Measurements from ENCODE around the gene ICOSLG.
"Not testable (repeated sequence)": the region's sequence is repeated elsewhere in the genome, so short reads cannot be mapped to it uniquely, and the experiment has no call there.

The ICOSLG gene

GRCh38 chr21:44223334-44223733 is 17.4 kb downstream of the ICOSLG start:
- DNase-seq (ENCODE audit: low read depth in 3 of 3): not testable (repeated sequence)

GRCh38 chr21:44220674-44221073 is 20.1 kb downstream of the ICOSLG start:
- DNase-seq (ENCODE audit: low read depth in 3 of 3): not testable (repeated sequence)

GRCh38 chr21:44218461-44218860 is 22.3 kb downstream of the ICOSLG start:
- DNase-seq (ENCODE audit: low read depth in 3 of 3): not testable (repeated sequence)

GRCh38 chr21:44211978-44212377 is 28.8 kb downstream of the ICOSLG start:
- DNase-seq (ENCODE audit: low read depth in 3 of 3): not testable (repeated sequence)

- DNase-seq (ENCODE audit: low read depth in 3 of 3): not testable (repeated sequence)
These were observed 29.2 kb downstream of the ICOSLG start for GRCh38 chr21:44211574-44211973.

- not testable (repeated sequence) for DNase-seq (ENCODE audit: low read depth in 3 of 3)
These were observed 32.7 kb downstream of the ICOSLG start for GRCh38 chr21:44207860-44208646.

GRCh38 chr21:44206698-44207676 is 33.8 kb downstream of the ICOSLG start:
- not testable (repeated sequence) for DNase-seq (ENCODE audit: low read depth in 3 of 3)

- DNase-seq (ENCODE audit: low read depth in 3 of 3): not testable (repeated sequence)
These were observed 34.6 kb downstream of the ICOSLG start for GRCh38 chr21:44206187-44206586.

GRCh38 chr21:44202590-44203299 is 38.0 kb downstream of the ICOSLG start:
- not testable (repeated sequence) for DNase-seq (ENCODE audit: low read depth in 3 of 3)

- DNase-seq (ENCODE audit: low read depth in 3 of 3): not testable (repeated sequence)
These were observed 40.7 kb downstream of the ICOSLG start for GRCh38 chr21:44199997-44200396.

GRCh38 chr21:44199448-44199847 is 41.3 kb downstream of the ICOSLG start:
- DNase-seq (ENCODE audit: low read depth in 3 of 3): no peak

- DNase-seq (ENCODE audit: low read depth in 3 of 3): not testable (repeated sequence)
These were observed 43.6 kb downstream of the ICOSLG start for GRCh38 chr21:44197156-44197516.

GRCh38 chr21:44196212-44197155 is 44.3 kb downstream of the ICOSLG start:
- peak in 2 of 3 donors; percentile 26 to 61 for DNase-seq (ENCODE audit: low read depth in 3 of 3)

- DNase-seq (ENCODE audit: low read depth in 3 of 3): not testable (repeated sequence)
These were observed 45.9 kb downstream of the ICOSLG start for GRCh38 chr21:44194888-44195287.

GRCh38 chr21:44194451-44194850 is 46.3 kb downstream of the ICOSLG start:
- not testable (repeated sequence) for DNase-seq (ENCODE audit: low read depth in 3 of 3)

- DNase-seq (ENCODE audit: low read depth in 3 of 3): not testable (repeated sequence)
These were observed 47.6 kb downstream of the ICOSLG start for GRCh38 chr21:44193108-44193507.

- not testable (repeated sequence) for DNase-seq (ENCODE audit: low read depth in 3 of 3)
These were observed 50.1 kb downstream of the ICOSLG start for GRCh38 chr21:44190349-44191271.

- not testable (repeated sequence) for DNase-seq (ENCODE audit: low read depth in 3 of 3)
These were observed 55.9 kb downstream of the ICOSLG start for GRCh38 chr21:44184862-44185261.

- DNase-seq (ENCODE audit: low read depth in 3 of 3): not testable (repeated sequence)
These were observed 58.5 kb downstream of the ICOSLG start for GRCh38 chr21:44182202-44182601.

Measured in stimulated activated CD4-positive, alpha-beta T cell treated with anti-CD3 and anti-CD28 coated beads, TNF-alpha, amount 100 ng/mL, for 48 hours (primary cell).